ENCODE measurements around the gene DPYSL5. TPM values are rescaled to one million over a fixed set of nuclear protein-coding genes. Genes with fewer than 3 reads are reported as not detected.

The DPYSL5 gene
- total and polyA plus RNA-seq, 2 of the 8 experiments (the other 6 are each of a cell fraction or from before 2014, with no cell fraction given), result 11.9 to 16.4 TPM

DNA sequence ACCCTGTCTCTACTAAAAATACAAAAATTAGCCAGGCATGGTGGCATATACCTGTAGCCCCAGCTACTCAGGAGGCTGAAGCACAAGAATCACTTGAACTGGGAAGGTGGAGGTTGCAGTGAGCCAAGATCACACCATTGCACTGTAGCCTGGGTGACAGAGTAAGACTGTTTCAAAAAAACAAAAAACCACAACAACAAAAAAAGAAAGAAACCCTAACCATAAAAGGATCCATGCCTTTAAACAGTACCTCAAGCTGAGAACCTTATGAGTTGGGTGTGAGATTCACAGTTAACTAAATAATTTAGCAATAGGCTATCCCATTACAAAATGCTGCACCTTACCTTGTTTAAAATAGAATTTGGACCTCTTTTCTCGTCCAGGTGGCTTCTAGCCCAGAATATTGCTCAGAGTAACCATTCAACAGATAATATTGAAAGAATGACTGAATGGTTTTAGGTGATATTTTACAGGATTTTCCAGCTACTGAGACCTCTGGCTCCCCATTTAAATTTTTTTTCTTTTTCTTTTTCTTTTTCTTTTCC, 6.4 kb downstream of the DPYSL5 start:
- no peaks in the 10 kb centered on the region for H3K79me1 ChIP-seq (ENCODE audit: low read depth, low read length)
- H3K79me2 ChIP-seq (ENCODE audit: control insufficient read depth in 1 of 2, insufficient read depth in 2 of 2, low read length in 2 of 2), result no peaks in the 10 kb centered on the region
- no peak overlapping the region for H3K9ac ChIP-seq (replicated peaks in 1 of 4; ENCODE audit: extremely low read depth in 1 of 4, low read depth in 3 of 4, low read length in 3 of 4)
- ChIA-PET CTCF (ENCODE audit: partially characterized antibody) (interaction anchor here (0.7 to 14.4 kb wide), 10 partner anchors 8 to 170 kb away, joined by 3 to 235 read pairs (median 4); no protein-coding TSS in a partner anchor), POLR2A (ENCODE audit: partially characterized antibody) (no interaction called here)
- H2BK120ac ChIP-seq (replicated peaks; ENCODE audit: low read depth, low read length), result no peak overlapping the region
- H3K36me3 ChIP-seq (ENCODE audit: control insufficient read depth in 2 of 4, insufficient read depth in 4 of 4, low read length in 3 of 4), result no peaks in the 10 kb centered on the region
- H4K20me1 ChIP-seq (replicated peaks in 1 of 2; ENCODE audit: control insufficient read depth in 1 of 2, insufficient read depth in 2 of 2, low read length in 2 of 2), result peaks cover 11 to 20% of the 10 kb centered on the region in 2 experiments
- no peak overlapping the region for H4K8ac ChIP-seq (ENCODE audit: extremely low read depth, insufficient read depth, low read length)
- H3K14ac ChIP-seq (ENCODE audit: insufficient read length), result no peak overlapping the region
- H2BK15ac ChIP-seq (ENCODE audit: low read length), result no peak overlapping the region
- H2BK5ac ChIP-seq (ENCODE audit: low read depth, low read length), result no peak overlapping the region
- WGBS, 2 experiments (ENCODE audit: extremely low coverage in 1 of 2, insufficient coverage in 1 of 2, insufficient read length in 1 of 2, insufficient replicate concordance in 2 of 2, low coverage in 1 of 2, low lambda C conversion rate in 2 of 2, missing lambda C conversion rate in 1 of 2), result 76% methylated on average over 1 of the region's 1 CpG; no CpG with 5 or more reads in 1 of the 2 experiments
- DNase-seq (ENCODE audit: low read depth in 1 of 2, low spot score in 2 of 2) (no peak), FAIRE-seq (no peak)
- H3K56ac ChIP-seq (replicated peaks; ENCODE audit: insufficient read length, low read depth, low read length), result no peak overlapping the region
- no peak overlapping the region for H4K5ac ChIP-seq (ENCODE audit: insufficient read length, low read depth, low read length)
- no peak overlapping the region for H2BK12ac ChIP-seq (ENCODE audit: low read depth, low read length)
- H3K4ac ChIP-seq (replicated peaks; ENCODE audit: insufficient read length, low read depth, low read length), result no peak overlapping the region
- H2AFZ ChIP-seq (ENCODE audit: low read length), result no peak overlapping the region
- H3K27ac ChIP-seq (ENCODE audit: low read depth, low read length), result no peak overlapping the region
- no peak overlapping the region for H2BK20ac ChIP-seq (ENCODE audit: low read length)
- H4K91ac ChIP-seq (replicated peaks; ENCODE audit: insufficient read length, low read length), result no peak overlapping the region
- peaks cover 19 to 40% (median 34%) of the 10 kb centered on the region in 4 experiments for H3K27me3 ChIP-seq (replicated peaks in 1 of 4; ENCODE audit: control insufficient read depth in 3 of 4, extremely low read depth in 1 of 4, insufficient read depth in 3 of 4, low read length in 3 of 4)
- H3K4me3 ChIP-seq (ENCODE audit: extremely low read depth in 1 of 4, insufficient read depth in 2 of 4, low read depth in 3 of 4, low read length in 4 of 4), result no peak overlapping the region
- no peak overlapping the region for H3K18ac ChIP-seq (ENCODE audit: extremely low read depth, low read length)
- H2AK5ac ChIP-seq (ENCODE audit: low read depth, low read length), result no peak overlapping the region
- no peak overlapping the region for H3K4me2 ChIP-seq (ENCODE audit: insufficient read depth in 1 of 2, low read depth in 2 of 2, low read length in 2 of 2)
- no peaks in the 10 kb centered on the region for H3K9me3 ChIP-seq (ENCODE audit: insufficient read depth in 2 of 2, low read depth in 1 of 2, low read length in 1 of 2)
- peaks cover 0 to 10% (median 5%) of the 10 kb centered on the region in 4 experiments; a peak in 4 of 7 replicates for H3K4me1 ChIP-seq (replicated peaks in 1 of 4; ENCODE audit: control insufficient read depth in 3 of 4, insufficient read depth in 4 of 4, low read length in 3 of 4)
- H3K23ac ChIP-seq (ENCODE audit: insufficient read length), result no peak overlapping the region
- peaks cover 3% of the 10 kb centered on the region; the same call in 1 of the 2 replicates for H3K23me2 ChIP-seq (ENCODE audit: low read depth, low read length)
- TF ChIP-seq SP1 (IDR thresholded peaks at IDR 0.05; ENCODE audit: low read depth, low read length) (no peak), JUND (IDR thresholded peaks at IDR 0.05; ENCODE audit: low read length) (no peak), SRF (IDR thresholded peaks at IDR 0.05; ENCODE audit: low read depth, low read length) (no peak), POLR2A (IDR thresholded peaks at IDR 0.05; ENCODE audit: control extremely low read depth in 1 of 2, low read depth in 2 of 2, low read length in 2 of 2) (no peak), ZNF274 (IDR thresholded peaks at IDR 0.05; ENCODE audit: borderline replicate concordance, extremely low read depth, low read length) (no peak), SP2 (IDR thresholded peaks at IDR 0.05; ENCODE audit: low read length) (no peak), NRF1 (IDR thresholded peaks at IDR 0.05; ENCODE audit: low read depth, low read length) (no peak), JUN (IDR thresholded peaks at IDR 0.05; ENCODE audit: low read depth, low read length) (no peak), POU5F1 (IDR thresholded peaks at IDR 0.05; ENCODE audit: low read depth, low read length) (no peak), SP4 (IDR thresholded peaks at IDR 0.05; ENCODE audit: low read length) (no peak)
- TF ChIP-seq, protein P1, sequence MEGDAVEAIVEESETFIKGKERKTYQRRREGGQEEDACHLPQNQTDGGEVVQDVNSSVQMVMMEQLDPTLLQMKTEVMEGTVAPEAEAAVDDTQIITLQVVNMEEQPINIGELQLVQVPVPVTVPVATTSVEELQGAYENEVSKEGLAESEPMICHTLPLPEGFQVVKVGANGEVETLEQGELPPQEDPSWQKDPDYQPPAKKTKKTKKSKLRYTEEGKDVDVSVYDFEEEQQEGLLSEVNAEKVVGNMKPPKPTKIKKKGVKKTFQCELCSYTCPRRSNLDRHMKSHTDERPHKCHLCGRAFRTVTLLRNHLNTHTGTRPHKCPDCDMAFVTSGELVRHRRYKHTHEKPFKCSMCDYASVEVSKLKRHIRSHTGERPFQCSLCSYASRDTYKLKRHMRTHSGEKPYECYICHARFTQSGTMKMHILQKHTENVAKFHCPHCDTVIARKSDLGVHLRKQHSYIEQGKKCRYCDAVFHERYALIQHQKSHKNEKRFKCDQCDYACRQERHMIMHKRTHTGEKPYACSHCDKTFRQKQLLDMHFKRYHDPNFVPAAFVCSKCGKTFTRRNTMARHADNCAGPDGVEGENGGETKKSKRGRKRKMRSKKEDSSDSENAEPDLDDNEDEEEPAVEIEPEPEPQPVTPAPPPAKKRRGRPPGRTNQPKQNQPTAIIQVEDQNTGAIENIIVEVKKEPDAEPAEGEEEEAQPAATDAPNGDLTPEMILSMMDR (IDR thresholded peaks at IDR 0.05; ENCODE audit: control extremely low read depth in 1 of 3, insufficient read depth in 1 of 3, low read depth in 1 of 3, low read length in 3 of 3), result no peak
- TF ChIP-seq, protein P2, sequence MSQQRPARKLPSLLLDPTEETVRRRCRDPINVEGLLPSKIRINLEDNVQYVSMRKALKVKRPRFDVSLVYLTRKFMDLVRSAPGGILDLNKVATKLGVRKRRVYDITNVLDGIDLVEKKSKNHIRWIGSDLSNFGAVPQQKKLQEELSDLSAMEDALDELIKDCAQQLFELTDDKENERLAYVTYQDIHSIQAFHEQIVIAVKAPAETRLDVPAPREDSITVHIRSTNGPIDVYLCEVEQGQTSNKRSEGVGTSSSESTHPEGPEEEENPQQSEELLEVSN (IDR thresholded peaks at IDR 0.05), result no peak
